ENCODE data around the gene METTL1. TPM values are rescaled to one million over a fixed set of nuclear protein-coding genes. Genes with fewer than 3 reads are reported as not detected.

The METTL1 gene
- total and polyA plus RNA-seq, 2 donors (not counting 1 experiment from before 2014, with no cell fraction given) = 9.1 to 9.2 TPM

GRCh38 chr12:57736741-57737466 lies 35.0 kb downstream of the METTL1 start:
- ChIA-PET CTCF (no interaction called here), POLR2A (interaction anchor here (0.6 kb wide), 1 partner anchor 65 kb away, joined by 3 read pairs; no protein-coding TSS in a partner anchor)
- no peak overlapping the region for H3K27ac ChIP-seq (ENCODE audit: low read length in 2 of 2)
- H3K36me3 ChIP-seq (replicated peaks in 1 of 2; ENCODE audit: control extremely low read depth in 1 of 2, control insufficient read depth in 1 of 2, extremely low read depth in 1 of 2, insufficient read depth in 2 of 2, low read length in 1 of 2) = peaks cover 0 to 57% of the 10 kb centered on the region in 2 experiments
- no peak overlapping the region for H3K4me3 ChIP-seq (ENCODE audit: control extremely low read depth in 1 of 5, extremely low read depth in 1 of 5, insufficient read depth in 1 of 5, low read depth in 2 of 5, low read length in 4 of 5)
- no peaks in the 10 kb centered on the region for H3K27me3 ChIP-seq (replicated peaks in 1 of 4; ENCODE audit: control extremely low read depth in 1 of 4, control insufficient read depth in 3 of 4, insufficient read depth in 4 of 4, low read length in 3 of 4)
- no peaks in the 10 kb centered on the region for H3K9me3 ChIP-seq (ENCODE audit: control extremely low read depth in 1 of 3, control insufficient read depth in 2 of 3, insufficient read depth in 1 of 3, low read length in 2 of 3)
- intact Hi-C loops (cut with micrococcal nuclease) = no loop called here
- peaks cover 48% of the 10 kb centered on the region for H3K79me2 ChIP-seq (ENCODE audit: control insufficient read depth, insufficient read depth, low read length)
- H2AFZ ChIP-seq (ENCODE audit: insufficient read depth, low read depth, low read length, poor library complexity, severe bottlenecking) = no peak overlapping the region
- H3K4me2 ChIP-seq (replicated peaks; ENCODE audit: low read depth, low read length, poor library complexity, severe bottlenecking) = no peak overlapping the region
- peak overlapping the region; percentile 57 for H3K27ac Mint-ChIP-seq
- H3K4me1 ChIP-seq (ENCODE audit: control insufficient read depth in 2 of 2, insufficient read depth in 2 of 2, low read length in 2 of 2) = peaks cover 25 to 31% of the 10 kb centered on the region in 2 donors
- H3K4me3 Mint-ChIP-seq = no peak overlapping the region
- 99% methylated on average over 31 of the region's 31 CpGs for WGBS (ENCODE audit: insufficient coverage)
- H3K27me3 Mint-ChIP-seq = no peaks in the 10 kb centered on the region
- peaks cover 27% of the 10 kb centered on the region for H3K4me1 Mint-ChIP-seq
- DNase-seq (no peak), ATAC-seq (ENCODE audit: low read depth) (no peak)
- TF ChIP-seq CTCF (IDR thresholded peaks at IDR 0.05) = no peak
- no peak for TF ChIP-seq EZH2 (IDR thresholded peaks at IDR 0.05; ENCODE audit: borderline replicate concordance, insufficient read depth, low read depth, low read length, poor library complexity, severe bottlenecking)
- peaks cover 57% of the 10 kb centered on the region for H4K20me1 ChIP-seq (ENCODE audit: control insufficient read depth, insufficient read depth, low read length, poor library complexity, severe bottlenecking)
- H3K9me3 Mint-ChIP-seq (ENCODE audit: insufficient read depth) = no peaks in the 10 kb centered on the region
- no peak overlapping the region for H3K9ac ChIP-seq (ENCODE audit: low read length)

- Mint-ChIP-seq H3K27me3 (no peaks in the 10 kb centered on the region), H3K9me3 (ENCODE audit: insufficient read depth) (no peaks in the 10 kb centered on the region), H3K4me1 (peaks cover 19% of the 10 kb centered on the region), H3K4me3 (no peak overlapping the region), H3K27ac (peak overlapping the region; percentile 57)
- no peak overlapping the region for H3K4me3 ChIP-seq (ENCODE audit: control extremely low read depth in 1 of 5, extremely low read depth in 1 of 5, insufficient read depth in 1 of 5, low read depth in 2 of 5, low read length in 4 of 5)
- no peak overlapping the region for H3K27ac ChIP-seq (ENCODE audit: low read length in 2 of 2)
- H3K27me3 ChIP-seq (replicated peaks in 1 of 4; ENCODE audit: control extremely low read depth in 1 of 4, control insufficient read depth in 3 of 4, insufficient read depth in 4 of 4, low read length in 3 of 4) = no peaks in the 10 kb centered on the region
- peaks cover 20 to 23% of the 10 kb centered on the region in 2 donors for H3K4me1 ChIP-seq (ENCODE audit: control insufficient read depth in 2 of 2, insufficient read depth in 2 of 2, low read length in 2 of 2)
- peaks cover 57% of the 10 kb centered on the region for H4K20me1 ChIP-seq (ENCODE audit: control insufficient read depth, insufficient read depth, low read length, poor library complexity, severe bottlenecking)
- intact Hi-C loops (cut with micrococcal nuclease) = no loop called here
- H3K9me3 ChIP-seq (ENCODE audit: control extremely low read depth in 1 of 3, control insufficient read depth in 2 of 3, insufficient read depth in 1 of 3, low read length in 2 of 3) = no peaks in the 10 kb centered on the region
- TF ChIP-seq EZH2 (IDR thresholded peaks at IDR 0.05; ENCODE audit: borderline replicate concordance, insufficient read depth, low read depth, low read length, poor library complexity, severe bottlenecking) = no peak
- TF ChIP-seq CTCF (IDR thresholded peaks at IDR 0.05) = no peak
- H3K4me2 ChIP-seq (replicated peaks; ENCODE audit: low read depth, low read length, poor library complexity, severe bottlenecking) = no peak overlapping the region
- CTCF ChIA-PET = no interaction called here
- 92% methylated on average over 28 of the region's 49 CpGs for WGBS (ENCODE audit: insufficient coverage)
- peaks cover 0 to 64% of the 10 kb centered on the region in 2 experiments for H3K36me3 ChIP-seq (replicated peaks in 1 of 2; ENCODE audit: control extremely low read depth in 1 of 2, control insufficient read depth in 1 of 2, extremely low read depth in 1 of 2, insufficient read depth in 2 of 2, low read length in 1 of 2)
- H3K79me2 ChIP-seq (ENCODE audit: control insufficient read depth, insufficient read depth, low read length) = peaks cover 40% of the 10 kb centered on the region
- no peak overlapping the region for H2AFZ ChIP-seq (ENCODE audit: insufficient read depth, low read depth, low read length, poor library complexity, severe bottlenecking)
- ATAC-seq (ENCODE audit: low read depth) = no peak
- no peak overlapping the region for H3K9ac ChIP-seq (ENCODE audit: low read length)
- no peak for DNase-seq
- POLR2A ChIA-PET = no interaction called here
Measured at GRCh38 chr12:57735952-57736740, 35.8 kb downstream of the METTL1 start.
